Measurements from ENCODE around the gene CCDC66.
"Not testable (repeated sequence)": the region's sequence is repeated elsewhere in the genome, so short reads cannot be mapped to it uniquely, and the experiment has no call there.

CCDC66 gene

DNA sequence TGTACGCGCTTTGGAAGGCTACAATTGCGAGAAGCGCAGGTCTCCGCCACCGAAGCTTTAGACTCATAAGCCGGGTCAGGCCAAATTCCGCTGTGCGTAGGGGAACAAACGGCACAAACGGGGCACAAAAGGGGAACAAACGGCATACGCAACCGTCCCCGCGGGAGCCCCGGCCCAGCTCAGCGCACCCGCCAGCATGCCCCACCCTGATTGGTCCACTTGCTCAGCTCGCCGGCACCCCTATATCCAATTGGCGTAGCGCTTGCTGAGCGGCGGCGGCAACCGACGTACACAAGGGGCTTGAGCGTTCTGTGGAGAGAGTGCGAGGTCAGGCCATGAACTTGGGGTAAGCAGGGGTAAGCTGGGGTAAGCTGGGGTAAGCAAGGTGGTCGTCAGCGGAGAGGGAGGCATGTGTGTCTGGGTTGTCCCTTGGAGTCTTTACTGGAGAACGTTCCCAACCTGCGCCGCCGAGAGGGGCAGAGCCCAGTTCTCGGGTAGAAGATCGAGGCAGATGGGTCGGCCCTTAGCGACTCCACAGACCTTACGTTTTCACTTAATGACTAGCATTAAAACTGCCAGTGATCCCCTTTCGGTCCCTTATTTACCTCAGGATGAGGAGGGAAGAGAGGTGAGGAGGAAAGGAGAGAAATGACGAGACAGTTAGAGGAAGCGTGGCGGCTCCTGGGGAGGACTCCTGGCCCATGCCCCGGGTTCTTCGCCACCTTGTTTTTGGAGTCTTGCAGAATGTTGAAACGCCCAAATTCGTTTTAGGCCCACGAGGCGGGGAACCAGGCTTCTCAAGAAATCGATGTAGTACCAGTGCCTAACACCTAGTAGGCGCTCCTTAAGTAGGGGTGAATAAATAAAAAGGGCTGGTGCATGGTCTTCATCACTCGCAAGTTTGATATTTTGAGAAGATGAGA is at the start of gene CCDC66:
TSS of gene CCDC66 (plus strand) at position 268 of the 923 bp plus-strand sequence. CDS start at position 336, 68 bp downstream.
- DNase-seq (ENCODE audit: low read depth): peak; percentile 90

DNA sequence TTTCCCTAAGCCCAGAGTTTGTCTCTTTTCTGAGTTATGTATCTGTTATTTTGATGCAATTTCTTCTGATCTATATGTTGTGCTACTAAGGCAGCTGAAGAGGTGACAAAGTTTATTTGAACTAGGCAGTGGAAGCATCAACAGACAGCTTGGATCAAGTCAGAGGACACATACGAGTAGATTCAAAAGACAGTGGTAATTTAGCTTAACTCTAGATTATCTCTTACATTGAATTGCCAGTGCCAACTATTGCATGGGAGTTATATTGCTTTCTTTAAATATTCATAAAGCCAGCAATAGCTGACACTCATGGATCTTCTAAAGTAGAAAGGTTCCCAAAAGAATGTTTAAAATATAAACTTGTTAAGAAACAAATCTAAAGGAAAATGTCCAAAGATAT is 37.3 kb upstream of the CCDC66 start:
- DNase-seq (ENCODE audit: low read depth): no peak

DNA sequence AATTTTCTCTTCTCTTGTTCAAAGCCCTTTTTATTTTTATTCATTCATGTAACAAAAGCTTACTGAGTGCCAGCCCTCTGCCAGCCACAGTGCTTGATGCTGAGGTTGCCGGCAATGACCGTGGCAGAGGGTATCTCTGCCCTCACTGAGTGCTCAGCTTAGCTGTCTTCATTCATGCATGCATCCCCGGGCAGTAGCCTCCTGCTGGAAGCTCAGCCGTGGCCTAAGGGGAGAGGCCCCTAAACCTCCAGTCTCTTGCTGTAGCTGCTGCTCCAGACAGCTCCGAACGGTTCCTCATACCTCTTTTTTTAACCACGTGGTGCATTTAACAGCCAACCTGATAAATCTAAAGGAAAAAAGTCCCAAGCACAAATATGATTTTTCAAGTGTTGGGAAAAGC is 34.6 kb upstream of the CCDC66 start:
- DNase-seq (ENCODE audit: low read depth): no peak

DNA sequence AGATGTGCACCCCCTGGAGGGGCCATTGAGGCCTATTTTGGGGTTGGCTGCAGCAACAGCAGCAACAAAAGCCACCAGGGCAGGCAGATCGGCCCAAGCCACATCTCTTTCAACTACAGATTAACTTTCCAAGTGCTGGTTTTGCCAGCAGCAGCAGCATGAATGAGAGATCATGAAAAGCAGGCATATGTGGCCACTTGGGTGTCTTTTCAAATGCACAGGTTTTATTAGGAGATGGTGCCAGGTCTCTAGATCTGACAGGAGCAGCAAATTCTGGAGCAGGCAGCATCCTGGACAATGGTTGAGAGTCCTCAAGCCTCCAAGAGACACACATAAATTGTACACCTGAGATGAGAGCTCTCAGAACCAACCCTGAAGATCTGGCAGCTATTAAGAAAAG is 31.7 kb upstream of the CCDC66 start:
- DNase-seq (ENCODE audit: low read depth): no peak

DNA sequence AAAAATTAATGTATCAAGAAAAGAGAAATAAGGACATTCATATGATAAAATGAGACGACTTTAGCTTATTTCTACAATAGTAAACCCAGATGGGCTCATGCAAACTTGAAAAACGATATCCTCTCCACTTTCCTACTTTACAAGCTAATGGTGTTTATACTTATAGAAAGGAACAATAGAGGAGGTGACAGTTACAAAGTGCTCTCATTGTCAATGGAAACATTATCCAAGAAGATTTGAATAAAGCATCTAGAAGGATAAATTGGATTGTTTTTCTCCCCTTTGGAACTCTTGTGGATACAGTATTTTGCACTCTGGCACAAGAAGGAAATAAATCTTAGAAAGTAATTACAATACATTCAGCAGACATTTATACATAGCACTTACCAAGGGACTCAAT is 20.2 kb upstream of the CCDC66 start:
- DNase-seq (ENCODE audit: low read depth): no peak

DNA sequence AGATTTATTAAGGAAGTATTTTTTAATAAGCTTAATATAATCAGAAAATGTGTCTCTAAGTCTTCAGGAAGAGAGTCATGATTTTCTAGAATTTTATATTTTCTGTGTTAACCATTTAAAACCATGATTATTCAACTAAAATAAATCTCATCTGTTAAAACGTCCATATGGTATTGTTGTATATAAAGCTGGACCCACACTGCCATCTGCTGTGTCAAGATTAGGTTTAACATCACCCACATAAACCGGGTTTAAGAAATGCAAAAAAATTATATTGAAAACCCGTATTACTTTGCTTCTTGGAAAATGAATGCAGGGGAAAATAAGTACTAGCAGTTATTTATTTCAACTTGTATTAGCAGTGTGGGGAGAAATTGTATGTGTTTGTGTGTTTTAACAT is 9.5 kb upstream of the CCDC66 start:
- no peak for DNase-seq (ENCODE audit: low read depth)

DNA sequence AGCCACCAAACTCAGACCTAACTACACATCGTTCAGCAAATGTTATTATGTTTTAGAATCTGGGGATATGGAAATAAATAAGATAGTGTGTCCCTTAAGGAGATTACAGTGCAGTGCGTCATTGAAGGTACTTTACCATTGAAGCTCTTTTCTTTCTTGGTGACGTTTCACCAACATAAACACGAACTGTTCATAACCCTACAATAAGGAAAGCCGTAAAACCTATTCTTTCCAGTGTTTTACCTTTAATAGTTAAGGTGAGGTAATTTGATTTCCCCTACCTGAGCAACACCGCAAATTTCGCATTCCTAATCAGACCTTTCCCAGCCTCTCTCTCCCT is 826 bp downstream of the CCDC66 start:
- DNase-seq (ENCODE audit: low read depth): no peak

DNA sequence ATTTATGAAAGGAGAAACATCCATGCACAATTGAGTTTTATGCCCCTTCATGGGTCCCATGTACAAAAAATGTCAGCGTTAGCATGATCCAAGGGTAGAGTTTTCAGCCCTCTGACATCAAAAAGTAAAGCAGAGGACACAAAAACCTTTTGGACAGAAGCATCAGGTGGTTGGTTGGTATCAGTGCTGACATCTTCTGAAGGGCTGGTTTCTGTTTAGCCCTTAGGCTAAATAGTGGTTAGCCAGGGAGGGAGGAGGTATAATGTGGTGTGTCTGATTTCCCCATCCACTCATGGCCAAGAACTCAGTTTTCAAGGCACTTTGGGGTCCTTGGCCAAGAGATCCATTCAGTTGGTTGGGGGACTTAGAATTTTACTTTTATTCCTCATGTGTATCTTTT is 16.5 kb downstream of the CCDC66 start:
- no peak for DNase-seq (ENCODE audit: low read depth)

DNA sequence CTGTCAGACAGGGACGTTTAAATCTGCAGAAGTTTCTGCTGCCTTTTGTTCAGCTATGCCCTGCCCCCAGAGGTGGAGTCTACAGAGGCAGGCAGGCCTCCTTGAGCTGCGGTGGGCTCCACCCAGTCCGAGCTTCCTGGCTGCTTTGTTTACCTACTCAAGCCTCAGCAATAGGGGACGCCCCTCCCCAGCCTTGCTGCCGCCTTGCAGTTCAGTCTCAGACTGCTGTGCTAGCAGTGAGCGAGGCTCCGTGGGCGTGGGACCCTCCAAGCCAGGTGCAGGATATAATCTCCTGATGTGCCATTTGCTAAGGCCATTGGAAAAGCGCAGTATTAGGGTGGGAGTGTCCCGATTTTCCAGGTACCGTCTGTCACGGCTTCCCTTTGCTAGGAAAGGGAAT is 25.0 kb downstream of the CCDC66 start:
- not testable (repeated sequence) for DNase-seq (ENCODE audit: low read depth)

DNA sequence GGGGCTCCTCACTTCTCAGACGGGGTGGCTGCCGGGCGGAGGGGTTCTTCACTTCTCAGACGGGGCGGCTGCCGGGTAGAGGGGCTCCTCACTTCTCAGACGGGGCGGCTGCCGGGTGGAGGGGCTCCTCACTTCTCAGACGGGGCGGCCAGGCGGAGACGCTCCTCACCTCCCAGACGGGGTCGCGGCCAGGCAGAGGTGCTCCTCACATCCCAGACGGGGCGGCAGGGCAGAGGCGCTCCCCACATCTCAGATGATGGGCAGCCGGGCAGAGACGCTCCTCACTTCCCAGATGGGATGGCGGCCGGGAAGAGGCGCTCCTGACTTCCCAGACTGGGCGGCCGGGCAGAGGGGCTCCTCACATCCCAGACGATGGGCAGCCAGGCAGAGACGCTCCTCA is 27.3 kb downstream of the CCDC66 start:
- not testable (repeated sequence) for DNase-seq (ENCODE audit: low read depth)

DNA sequence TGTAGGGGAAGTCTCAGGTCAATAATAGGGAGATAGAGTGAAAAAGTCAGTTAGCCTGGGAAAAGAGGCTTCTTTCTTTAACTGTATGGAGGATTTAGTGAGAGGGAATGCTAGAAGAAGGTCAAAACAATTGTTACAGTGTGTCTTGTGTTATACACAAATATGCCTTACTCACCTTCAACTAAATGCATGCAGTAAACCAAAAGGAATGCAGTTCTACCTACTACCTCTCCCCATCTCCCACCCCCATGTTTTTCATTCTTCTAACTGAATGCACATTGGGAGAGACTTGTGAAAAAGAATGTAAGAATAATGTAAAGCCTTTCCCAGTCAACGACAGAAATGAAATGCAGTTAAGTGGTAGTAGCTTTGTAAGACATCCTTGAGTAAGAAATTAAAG is 33.8 kb downstream of the CCDC66 start:
- DNase-seq (ENCODE audit: low read depth): no peak

DNA sequence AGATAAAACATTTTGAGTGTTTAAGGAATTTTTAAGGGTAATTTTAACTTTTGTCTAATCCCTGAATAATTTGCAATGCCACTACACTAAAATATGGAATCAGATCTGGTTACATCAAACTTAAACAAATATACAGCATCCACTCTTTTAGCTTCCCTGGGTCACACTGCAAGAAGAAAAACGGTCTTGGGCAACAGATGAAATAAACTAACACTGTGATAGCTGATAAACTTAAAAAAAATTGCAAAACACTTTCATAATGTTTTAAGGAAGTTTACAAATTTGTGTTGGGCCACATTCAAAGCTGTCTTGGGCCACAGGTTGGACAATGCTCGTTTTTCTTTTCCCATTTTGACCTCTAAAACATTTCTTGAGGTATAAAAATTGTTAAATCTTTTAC is 34.3 kb downstream of the CCDC66 start:
- DNase-seq (ENCODE audit: low read depth): no peak

DNA sequence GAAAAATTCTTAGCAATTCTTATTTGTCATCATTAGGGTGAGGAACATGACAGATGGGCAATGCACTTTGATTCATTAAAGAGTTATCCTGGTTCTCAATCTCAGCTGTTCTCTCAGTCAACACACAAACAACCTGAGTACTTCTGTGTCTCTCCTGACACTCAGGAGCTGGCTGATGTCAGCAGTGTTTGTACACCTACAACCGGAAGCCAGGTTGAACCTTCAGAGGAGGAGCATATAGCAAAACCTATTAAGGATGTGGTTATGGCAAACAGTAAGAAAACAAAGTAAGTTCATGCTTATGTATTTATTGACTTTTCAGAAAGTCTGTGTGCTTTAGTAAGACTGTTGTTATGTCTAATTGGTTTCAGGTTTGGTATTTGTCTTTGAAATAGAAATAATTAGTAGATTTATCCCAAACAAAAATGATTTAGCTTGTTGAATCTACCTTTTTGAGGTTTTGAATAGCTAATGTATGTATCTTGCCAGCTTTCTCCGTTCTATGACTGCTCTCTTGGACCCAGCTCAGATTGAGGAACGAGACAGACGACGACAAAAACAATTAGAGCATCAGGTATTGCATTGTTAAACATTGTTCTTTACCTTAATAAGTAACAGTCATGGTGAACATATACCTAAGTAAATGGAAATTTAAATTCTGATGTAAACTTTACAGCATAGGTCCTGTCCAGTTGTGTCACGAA is 36.6 kb downstream of the CCDC66 start:
- DNase-seq (ENCODE audit: low read depth): no peak

DNA sequence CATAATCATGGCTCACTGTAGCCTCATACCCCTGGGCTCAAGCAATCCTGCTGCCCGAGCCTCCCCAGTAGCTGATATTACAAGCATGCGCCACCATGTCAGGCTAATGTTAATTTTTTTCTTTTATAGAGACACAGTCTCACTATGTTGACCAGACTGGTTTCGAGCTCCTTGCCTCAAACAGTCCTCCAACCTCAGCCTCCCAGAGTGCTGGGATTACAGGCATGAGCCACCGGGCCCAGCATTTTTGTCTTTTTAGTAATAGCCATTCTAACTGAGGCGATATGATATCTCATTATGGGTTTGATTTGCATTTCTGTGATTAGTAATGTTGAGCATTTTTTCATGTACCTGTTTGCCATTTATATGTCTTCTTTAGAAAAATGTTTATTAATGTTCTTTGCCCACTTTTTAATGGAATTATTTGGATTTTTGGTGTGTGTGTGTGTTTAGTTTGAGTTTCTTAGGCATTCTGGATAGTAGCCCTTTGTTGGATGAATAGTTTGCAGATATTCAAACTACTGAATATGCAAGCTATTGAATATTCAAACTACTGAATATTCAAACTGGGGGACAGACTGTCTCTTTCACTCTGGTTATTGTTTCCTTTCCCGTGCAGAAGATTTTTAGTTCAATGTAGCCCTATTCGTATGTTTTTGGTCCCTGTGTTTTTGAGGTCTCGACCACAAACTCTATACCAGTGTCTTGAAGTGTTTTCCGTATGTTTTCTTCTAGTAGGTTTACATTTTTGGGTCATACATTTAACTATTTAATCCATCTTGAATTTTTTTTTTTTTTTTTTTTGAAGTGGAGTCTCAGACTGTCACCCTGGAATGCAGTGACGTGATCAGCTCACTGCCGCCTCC is 39.2 kb downstream of the CCDC66 start:
- no peak for DNase-seq (ENCODE audit: low read depth)

DNA sequence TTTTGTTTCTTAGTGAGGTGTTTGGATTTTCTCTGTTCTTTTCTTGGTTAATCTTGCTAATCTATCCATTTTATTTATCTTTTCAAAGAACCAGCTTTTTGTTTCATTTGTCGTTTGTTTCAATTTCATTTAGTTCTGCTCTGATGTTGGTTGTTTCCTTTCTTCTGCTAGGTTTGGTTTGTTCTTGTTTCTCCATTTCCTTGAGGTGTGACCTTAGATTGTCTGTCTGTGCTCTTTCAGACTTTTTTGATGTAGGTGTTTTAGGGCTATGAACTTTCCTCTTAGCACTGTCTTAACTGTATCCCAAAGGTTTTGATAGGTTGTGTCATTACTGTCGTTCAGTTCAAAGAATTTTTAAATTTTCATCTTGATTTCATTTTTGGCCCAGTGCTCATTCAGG is 51.5 kb downstream of the CCDC66 start:
- DNase-seq (ENCODE audit: low read depth): not testable (repeated sequence)

DNA sequence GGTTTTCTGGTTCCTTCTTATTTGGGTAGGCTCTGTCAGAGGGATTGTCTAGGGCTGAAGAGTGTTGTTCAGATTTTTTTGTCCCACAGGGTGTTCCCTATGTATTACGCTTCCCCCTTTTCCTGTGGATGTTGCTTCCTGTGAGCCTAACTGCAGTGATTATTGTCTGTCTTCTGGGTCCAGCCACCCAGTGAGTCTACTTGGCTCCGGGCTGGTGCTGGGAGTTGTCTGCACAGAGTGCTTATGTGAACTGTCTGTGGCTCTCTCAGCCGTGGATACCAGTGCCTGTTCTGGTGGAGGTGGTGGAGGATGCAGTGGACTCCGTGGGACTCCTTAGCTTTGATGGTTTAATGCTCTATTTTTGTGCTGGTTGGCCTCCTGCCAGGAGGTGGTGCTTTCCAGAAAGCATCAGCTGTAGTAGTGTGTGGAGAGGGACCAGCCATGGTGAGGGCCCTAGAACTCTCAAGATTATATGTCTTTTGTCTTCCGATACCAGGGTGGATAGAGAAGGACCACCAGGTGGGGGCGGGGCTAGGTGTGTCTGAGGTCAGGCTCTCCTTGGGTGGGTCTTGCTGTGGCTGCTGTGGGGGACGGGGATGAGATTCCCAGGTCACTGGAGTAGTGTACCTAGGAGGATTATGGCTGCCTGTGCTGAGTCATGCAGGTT is 53.8 kb downstream of the CCDC66 start:
- DNase-seq (ENCODE audit: low read depth): no peak

DNA sequence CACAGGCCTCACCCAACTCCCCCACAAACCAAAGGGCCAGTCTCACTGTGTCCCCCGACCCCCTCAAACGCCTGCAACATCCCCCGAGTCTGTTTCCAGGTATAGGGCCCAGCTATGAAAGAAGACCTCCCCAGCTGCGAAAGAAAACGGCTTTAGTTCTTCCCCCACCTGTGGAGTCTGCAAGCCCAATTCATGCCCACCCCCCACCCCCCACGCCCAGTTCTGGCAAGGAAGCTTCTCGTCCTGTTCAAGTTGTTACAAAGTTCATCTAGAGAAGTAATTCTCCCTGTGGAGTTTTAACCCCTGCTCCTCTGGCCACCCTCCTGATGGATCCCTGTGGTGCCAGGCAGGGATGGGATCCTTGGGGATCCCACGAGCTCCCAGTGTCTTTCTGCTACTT is 54.4 kb downstream of the CCDC66 start:
- DNase-seq (ENCODE audit: low read depth): no peak

DNA sequence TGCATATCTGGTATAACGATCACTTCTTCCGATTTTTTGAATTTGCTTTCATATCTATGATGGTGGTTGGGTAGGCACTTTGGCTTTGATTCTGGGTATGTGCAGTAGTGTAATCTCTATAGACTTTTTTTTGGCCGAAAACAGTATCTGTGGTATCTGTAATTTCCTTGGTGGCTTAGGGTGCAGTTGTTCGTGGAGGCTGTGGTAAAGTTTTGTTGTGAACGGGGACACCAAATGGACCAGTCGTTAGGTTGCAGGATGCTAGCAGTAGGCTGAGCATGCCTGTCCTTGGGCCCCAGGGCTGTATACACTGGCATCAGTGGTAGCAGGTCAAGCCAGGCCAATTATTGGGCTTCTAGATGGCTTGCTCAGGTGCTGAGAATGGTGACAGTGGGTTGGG is 55.2 kb downstream of the CCDC66 start:
- no peak for DNase-seq (ENCODE audit: low read depth)

DNA sequence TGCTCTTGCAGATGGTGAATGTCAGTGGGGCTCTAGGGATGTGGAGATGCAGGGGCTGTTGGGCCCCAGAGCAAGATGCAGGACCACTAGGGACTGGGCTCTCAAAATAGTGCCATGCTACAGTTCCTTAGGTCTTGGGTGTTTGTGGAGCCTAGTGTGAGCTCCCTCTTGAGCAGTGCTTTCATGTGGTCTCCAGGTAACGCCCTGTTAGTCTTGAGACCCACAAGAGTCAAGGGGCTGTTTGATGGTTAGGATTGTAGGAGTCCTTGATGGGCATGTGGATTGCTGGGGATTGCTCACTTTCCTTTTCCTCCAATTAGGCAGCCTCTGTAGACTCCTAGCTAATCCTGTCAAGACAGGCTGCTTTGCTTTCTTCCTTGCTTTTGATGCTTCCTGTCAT is 56.0 kb downstream of the CCDC66 start:
- DNase-seq (ENCODE audit: low read depth): no peak

DNA sequence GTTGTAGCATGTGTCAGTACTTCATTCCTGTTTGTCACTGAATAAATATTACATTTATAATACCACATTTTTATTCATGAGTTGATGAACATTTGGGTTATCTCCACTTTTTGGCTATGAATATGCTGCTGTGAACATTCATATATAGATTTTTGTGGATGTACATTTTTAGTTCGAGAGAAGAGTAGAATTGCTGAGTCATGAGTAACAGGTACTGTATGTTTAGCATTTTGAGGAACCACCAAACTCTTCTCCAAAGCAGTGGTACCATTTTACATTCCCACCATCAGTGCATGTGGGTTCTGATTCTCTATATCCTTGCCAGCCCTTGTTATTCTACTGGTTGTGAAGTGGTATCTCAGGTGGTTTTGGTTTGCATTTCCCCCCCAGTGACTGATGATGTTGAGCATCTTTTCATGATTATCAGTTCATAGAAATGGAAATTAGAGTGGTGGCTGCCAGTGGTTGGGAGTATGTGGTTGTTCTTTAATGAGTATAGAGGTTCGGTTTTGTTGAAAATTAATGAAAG is 59.6 kb downstream of the CCDC66 start:
- DNase-seq (ENCODE audit: low read depth): no peak

DNA sequence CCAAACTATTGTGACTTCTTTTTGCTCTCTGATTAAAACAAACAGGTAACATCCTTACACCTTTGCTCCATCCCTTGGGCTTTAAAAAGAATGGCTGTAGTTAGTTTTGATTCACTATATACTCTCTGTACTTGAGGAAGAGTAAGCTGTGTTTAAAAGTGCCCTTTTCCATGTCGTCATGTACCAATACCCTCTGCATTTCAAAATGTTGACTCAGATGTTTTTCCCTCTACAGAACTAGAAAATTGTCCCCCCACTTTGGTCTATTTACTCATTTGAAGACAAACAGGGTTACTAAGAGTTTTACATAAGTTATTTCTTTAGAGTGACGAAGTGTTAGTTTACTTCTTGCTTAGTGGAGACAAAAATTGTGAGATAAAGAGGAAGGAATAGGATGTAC is 63.4 kb downstream of the CCDC66 start:
- no peak for DNase-seq (ENCODE audit: low read depth)

DNA sequence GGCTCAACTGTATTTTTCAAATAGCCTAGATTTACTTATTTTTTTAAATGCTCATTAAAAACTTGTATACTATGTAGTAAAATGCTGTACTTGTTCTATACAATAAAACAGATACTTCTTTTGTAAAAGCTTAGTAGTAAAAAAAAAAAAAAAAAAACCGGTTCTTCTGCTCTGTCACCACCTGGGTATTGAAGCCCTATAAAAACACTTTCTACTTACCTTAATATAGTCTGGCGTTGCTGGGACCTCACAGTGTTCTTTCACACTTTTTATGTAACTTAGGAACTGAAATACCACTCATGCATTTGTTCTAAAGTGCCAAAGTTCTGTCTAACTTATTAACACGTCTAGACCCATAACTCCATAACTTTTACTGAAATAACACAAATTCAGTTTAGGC is 64.7 kb downstream of the CCDC66 start:
- no peak for DNase-seq (ENCODE audit: low read depth)

Measured in activated T-cell treated with anti-CD3 and anti-CD28 coated beads for 48 hours (primary cell).